HEK293 (cell line): Measurements from ENCODE around the gene SVOPL.

Experiments
- CTCF ChIA-PET: fragments of 350-600 bp; formaldehyde crosslinking; extraction: SDS; loops from one replicate; lab custom pipeline; 2021; ENCODE audit warnings: antibody characterized with exemption; lab: Yijun Ruan, JAX
- POLR2A ChIA-PET: fragments of 300-600 bp; formaldehyde crosslinking; extraction: SDS; loops from one replicate; lab custom pipeline; 2020; ENCODE audit warnings: antibody characterized with exemption, inconsistent platforms; lab: Yijun Ruan, JAX
- H3K27ac ChIP-seq: fragments of 200-500 bp; sonication (Bioruptor generic); 2 replicates; pipeline ENCODE4 v1.5.1; 2014; ENCODE audit warnings: low read depth, low read length, control low read depth, inconsistent platforms; ENCODE audit errors: extremely low read depth
- H3K36me3 ChIP-seq, 2 experiments: fragments of 200-500 bp in 1 of 2; sonication (Bioruptor generic) in 1 of 2; 1 replicate in 1 of 2; 2 replicates in 1 of 2; pipeline ENCODE4 v1.5.1; 2014 to 2017; ENCODE audit warnings: inconsistent platforms in 2 of 2, low read length in 2 of 2; ENCODE audit not compliant: control insufficient read depth in 2 of 2, insufficient read depth in 1 of 2
- H3K4me1 ChIP-seq: fragments of 200-500 bp; sonication (Bioruptor generic); 2 replicates; pipeline ENCODE4 v1.5.1; 2014; ENCODE audit warnings: mild to moderate bottlenecking, low read length, inconsistent platforms; ENCODE audit not compliant: control insufficient read depth, insufficient read depth
- H3K4me3 ChIP-seq: 2 replicates; pipeline ENCODE4 v1.5.1; 2011; ENCODE audit warnings: low read depth, mild to moderate bottlenecking, control low read depth, low read length, moderate library complexity
- H3K9me3 ChIP-seq: fragments of 200-500 bp; sonication (Bioruptor generic); 2 replicates; pipeline ENCODE4 v1.5.1; 2014; ENCODE audit warnings: low read depth, low read length, inconsistent platforms; ENCODE audit not compliant: control insufficient read depth, insufficient read depth
- BCL6B ChIP-seq: fragments of 450-650 bp; formaldehyde crosslinking; IDR thresholded peaks from 2 replicates; pipeline ENCODE4 v1.5.1; 2017; ENCODE audit warnings: missing biosample characterization, missing genetic modification characterization
- GFI1B ChIP-seq: fragments of 450-650 bp; formaldehyde crosslinking; IDR thresholded peaks from 2 replicates; pipeline ENCODE4 v1.5.1; 2016; ENCODE audit warnings: missing biosample characterization, missing genetic modification characterization
- GLI2 ChIP-seq: fragments of 450-650 bp; formaldehyde crosslinking; IDR thresholded peaks from 2 replicates; pipeline ENCODE4; 2017; ENCODE audit warnings: missing biosample characterization, missing genetic modification characterization, low read depth, borderline replicate concordance
- TRIM28 ChIP-seq: IDR thresholded peaks from 2 replicates; pipeline ENCODE4 v1.6.1; 2011; ENCODE audit warnings: low read length, control low read depth, borderline replicate concordance
- ZBTB48 ChIP-seq: fragments of 450-650 bp; formaldehyde crosslinking; IDR thresholded peaks from 2 replicates; pipeline ENCODE4 v1.5.1; 2016; ENCODE audit warnings: missing biosample characterization, missing genetic modification characterization
- ZFP69B ChIP-seq: fragments of 450-650 bp; formaldehyde crosslinking; IDR thresholded peaks from 2 replicates; pipeline ENCODE4 v1.5.1; 2016; ENCODE audit warnings: missing biosample characterization, missing genetic modification characterization
- ZIC2 ChIP-seq: fragments of 450-650 bp; formaldehyde crosslinking; IDR thresholded peaks from 2 replicates; pipeline ENCODE4 v1.5.1; 2016; ENCODE audit warnings: missing biosample characterization, missing genetic modification characterization
- ZNF10 ChIP-seq: fragments of 450-650 bp; formaldehyde crosslinking; IDR thresholded peaks from 2 replicates; pipeline ENCODE4 v1.5.1; 2017; ENCODE audit warnings: missing biosample characterization, missing genetic modification characterization
- ZNF138 ChIP-seq: fragments of 450-650 bp; formaldehyde crosslinking; IDR thresholded peaks from 2 replicates; pipeline ENCODE4 v1.5.1; 2016; ENCODE audit warnings: missing biosample characterization, missing genetic modification characterization, borderline replicate concordance
- ZNF16 ChIP-seq: fragments of 450-650 bp; formaldehyde crosslinking; IDR thresholded peaks from 2 replicates; pipeline ENCODE4 v1.5.1; 2016; ENCODE audit warnings: low read depth, missing biosample characterization, missing genetic modification characterization
- ZNF19 ChIP-seq: fragments of 450-650 bp; formaldehyde crosslinking; IDR thresholded peaks from 2 replicates; pipeline ENCODE4; 2016; ENCODE audit warnings: missing biosample characterization, missing genetic modification characterization, low read depth
- ZNF302 ChIP-seq: fragments of 450-650 bp; formaldehyde crosslinking; IDR thresholded peaks from 2 replicates; pipeline ENCODE4 v1.5.1; 2016; ENCODE audit warnings: missing biosample characterization, missing genetic modification characterization, low read depth
- ZNF362 ChIP-seq: fragments of 450-650 bp; formaldehyde crosslinking; IDR thresholded peaks from 2 replicates; pipeline ENCODE4 v1.5.1; 2016; ENCODE audit warnings: missing biosample characterization, missing genetic modification characterization
- ZNF366 ChIP-seq: fragments of 450-650 bp; formaldehyde crosslinking; conservative IDR thresholded peaks from 2 replicates; pipeline ENCODE4 v1.5.1; 2016; ENCODE audit warnings: missing biosample characterization, missing genetic modification characterization
- ZNF37A ChIP-seq: fragments of 450-650 bp; IDR thresholded peaks from 2 replicates; pipeline ENCODE4 v1.5.1; 2018; ENCODE audit warnings: missing biosample characterization, missing genetic modification characterization
- ZNF394 ChIP-seq: fragments of 450-650 bp; formaldehyde crosslinking; IDR thresholded peaks from 2 replicates; pipeline ENCODE4 v1.5.1; 2016; ENCODE audit warnings: missing biosample characterization, missing genetic modification characterization, mild to moderate bottlenecking, moderate library complexity, borderline replicate concordance
- ZNF404 ChIP-seq: fragments of 450-650 bp; formaldehyde crosslinking; IDR thresholded peaks from 2 replicates; pipeline ENCODE4 v1.5.1; 2017; ENCODE audit warnings: missing biosample characterization, missing genetic modification characterization
- ZNF423 ChIP-seq: fragments of 450-650 bp; formaldehyde crosslinking; IDR thresholded peaks from 2 replicates; pipeline ENCODE4 v1.5.1; 2016; ENCODE audit warnings: missing biosample characterization, missing genetic modification characterization
- ZNF488 ChIP-seq: fragments of 450-650 bp; formaldehyde crosslinking; IDR thresholded peaks from 2 replicates; pipeline ENCODE4 v1.5.1; 2016; ENCODE audit warnings: missing biosample characterization, missing genetic modification characterization
- ZNF501 ChIP-seq: fragments of 450-650 bp; formaldehyde crosslinking; IDR thresholded peaks from 2 replicates; pipeline ENCODE4 v1.5.1; 2016; ENCODE audit warnings: missing biosample characterization, missing genetic modification characterization
- ZNF510 ChIP-seq: fragments of 450-650 bp; formaldehyde crosslinking; IDR thresholded peaks from 2 replicates; pipeline ENCODE4 v1.5.1; 2018; ENCODE audit warnings: mild to moderate bottlenecking, missing genetic modification characterization, missing biosample characterization; ENCODE audit not compliant: insufficient replicate concordance
- ZNF548 ChIP-seq: fragments of 450-650 bp; formaldehyde crosslinking; IDR thresholded peaks from 2 replicates; pipeline ENCODE4 v1.5.1; 2016; ENCODE audit warnings: missing biosample characterization, missing genetic modification characterization
- ZNF549 ChIP-seq: fragments of 450-650 bp; IDR thresholded peaks from 2 replicates; pipeline ENCODE4 v1.5.1; 2018; ENCODE audit warnings: missing biosample characterization, missing genetic modification characterization, mild to moderate bottlenecking, inconsistent platforms, moderate library complexity
- ZNF560 ChIP-seq: fragments of 450-650 bp; formaldehyde crosslinking; IDR thresholded peaks from 2 replicates; pipeline ENCODE4 v1.5.1; 2017; ENCODE audit warnings: missing biosample characterization, missing genetic modification characterization, borderline replicate concordance
- ZNF585B ChIP-seq: fragments of 450-650 bp; formaldehyde crosslinking; IDR thresholded peaks from 2 replicates; pipeline ENCODE4 v1.5.1; 2016; ENCODE audit warnings: missing biosample characterization, missing genetic modification characterization
- ZNF639 ChIP-seq: fragments of 450-650 bp; formaldehyde crosslinking; IDR thresholded peaks from 2 replicates; pipeline ENCODE4 v1.5.1; 2016; ENCODE audit warnings: missing biosample characterization, missing genetic modification characterization
- ZNF654 ChIP-seq: fragments of 450-650 bp; formaldehyde crosslinking; IDR thresholded peaks from 2 replicates; pipeline ENCODE4 v1.5.1; 2016; ENCODE audit warnings: low read depth, missing biosample characterization, missing genetic modification characterization
- ZNF664 ChIP-seq: fragments of 450-650 bp; formaldehyde crosslinking; IDR thresholded peaks from 2 replicates; pipeline ENCODE4 v1.5.1; 2016; ENCODE audit warnings: missing biosample characterization, missing genetic modification characterization
- ZNF670 ChIP-seq: fragments of 450-650 bp; formaldehyde crosslinking; IDR thresholded peaks from 2 replicates; pipeline ENCODE4 v1.5.1; 2016; ENCODE audit warnings: missing biosample characterization, missing genetic modification characterization, low read depth
- ZNF747 ChIP-seq: fragments of 450-650 bp; formaldehyde crosslinking; IDR thresholded peaks from 2 replicates; pipeline ENCODE4 v1.5.1; 2016; ENCODE audit warnings: missing biosample characterization, missing genetic modification characterization
- ZNF830 ChIP-seq: fragments of 450-650 bp; IDR thresholded peaks from 2 replicates; pipeline ENCODE4 v1.5.0; 2018; ENCODE audit warnings: missing biosample characterization, missing genetic modification characterization, low read depth, mild to moderate bottlenecking, moderate library complexity

Gene SVOPL

GRCh38 chr7:138738551-138739335 lies 37.6 kb upstream of the SVOPL start (continued):
- TF ChIP-seq ZNF654 (tag by site-specific recombination) = peak; percentile 96
- no peak for TF ChIP-seq ZNF548 (tag by site-specific recombination)
- TF ChIP-seq TRIM28 = peak; percentile 80; the same call in 1 of the 2 replicates
- no peak for TF ChIP-seq ZNF501 (tag by site-specific recombination)
- no peak for TF ChIP-seq ZNF16
- no peak for TF ChIP-seq ZNF670 (tag by site-specific recombination)
- no peak for TF ChIP-seq ZNF664 (tag by site-specific recombination)
- no peak for TF ChIP-seq ZNF302
- no peak for TF ChIP-seq ZNF549 (tag by site-specific recombination)
- TF ChIP-seq, all 188 proteins: peak for 11

- ChIA-PET POLR2A (interaction anchor here (0.5 to 1.1 kb wide), 3 partner anchors 145 to 737 kb away, joined by 3 to 6 read pairs (median 4); no protein-coding TSS in a partner anchor), CTCF (interaction anchor here (0.6 to 2.3 kb wide), 22 partner anchors 8 to 835 kb away, joined by 3 to 39 read pairs (median 4); no protein-coding TSS in a partner anchor)
- no peaks in the 10 kb centered on the region for H3K4me1 ChIP-seq
- H3K4me3 ChIP-seq = no peak overlapping the region
- H3K9me3 ChIP-seq = no peaks in the 10 kb centered on the region
- H3K27ac ChIP-seq = no peak overlapping the region
- no peaks in the 10 kb centered on the region for H3K36me3 ChIP-seq
- no peak for TF ChIP-seq ZNF560 (tag by site-specific recombination)
- TF ChIP-seq ZNF585B (tag by site-specific recombination) = no peak
- TF ChIP-seq ZNF366 (tag by site-specific recombination) = no peak
- no peak for TF ChIP-seq ZNF510 (tag by site-specific recombination)
- no peak for TF ChIP-seq ZNF10 (tag by site-specific recombination)
- TF ChIP-seq ZBTB48 (tag by site-specific recombination) = no peak
Observed at GRCh38 chr7:138738114-138738513, 37.0 kb upstream of the SVOPL start.

- H3K4me3 ChIP-seq = no peak overlapping the region
- no peaks in the 10 kb centered on the region for H3K9me3 ChIP-seq
- H3K36me3 ChIP-seq = no peaks in the 10 kb centered on the region
- no peaks in the 10 kb centered on the region for H3K4me1 ChIP-seq
- H3K27ac ChIP-seq = no peak overlapping the region
- ChIA-PET POLR2A (no interaction called here), CTCF (no interaction called here)
- TF ChIP-seq BCL6B = no peak
- TF ChIP-seq ZNF138 (tag by site-specific recombination) = no peak
- TF ChIP-seq ZNF362 = no peak
- TF ChIP-seq ZIC2 = no peak
- TF ChIP-seq ZNF488 (tag by site-specific recombination) = no peak
- no peak for TF ChIP-seq ZNF423
- TF ChIP-seq ZNF747 (tag by site-specific recombination) = no peak
- no peak for TF ChIP-seq ZFP69B (tag by site-specific recombination)
- TF ChIP-seq GFI1B (tag by site-specific recombination) = no peak
- TF ChIP-seq ZNF37A = no peak
- TF ChIP-seq ZNF19 (tag by site-specific recombination) = no peak
- no peak for TF ChIP-seq ZNF639
- no peak for TF ChIP-seq ZNF404
- no peak for TF ChIP-seq ZNF830 (tag by site-specific recombination)
- TF ChIP-seq ZNF394 = no peak
- no peak for TF ChIP-seq GLI2
Observed at GRCh38 chr7:138735399-138735798, 34.2 kb upstream of the SVOPL start.
